WTC11 (cell line): Measurements from ENCODE around the gene MFAP1. TPM values are rescaled to one million over a fixed set of nuclear protein-coding genes. Genes with fewer than 3 reads are reported as not detected.

Experiments used
- ATAC-seq: fragments of 200-7000 bp; cut with Tn5 transposase; 2 replicates; pipeline ENCODE4 v1.10.0; 2021; ENCODE audit warnings: mild to moderate bottlenecking, moderate library complexity
- CTCF ChIA-PET: fragments of 300-600 bp; sonication (Branson Sonifier 250); formaldehyde crosslinking; loops from one replicate; lab custom pipeline; 2021; ENCODE audit warnings: antibody characterized with exemption; lab: Charles Lee
- POLR2A ChIA-PET: fragments of 350-600 bp; sonication (Branson Sonifier 250); formaldehyde crosslinking; loops from one replicate; lab custom pipeline; 2021; ENCODE audit warnings: antibody characterized with exemption; lab: Charles Lee
- DNase-seq: peaks from one replicate; pipeline ENCODE4 v3.0.0; 2021; ENCODE audit warnings: low spot score
- H3K27ac Mint-ChIP-seq: 2 replicates; pipeline ENCODE4 v1.8.0; 2021; ENCODE audit warnings: mixed read lengths
- H3K27me3 Mint-ChIP-seq: 2 replicates; pipeline ENCODE4 v1.8.0; 2021; ENCODE audit warnings: low read depth, mild to moderate bottlenecking, moderate library complexity, mixed read lengths
- H3K36me3 Mint-ChIP-seq: 2 replicates; pipeline ENCODE4 v1.8.0; 2021; ENCODE audit warnings: mixed read lengths
- H3K4me1 Mint-ChIP-seq: 2 replicates; pipeline ENCODE4 v1.8.0; 2022; ENCODE audit warnings: mixed read lengths
- H3K4me3 Mint-ChIP-seq: 2 replicates; pipeline ENCODE4 v1.8.0; 2021; ENCODE audit warnings: mild to moderate bottlenecking, moderate library complexity, mixed read lengths
- H3K9me3 Mint-ChIP-seq: 2 replicates; pipeline ENCODE4 v1.8.0; 2021; ENCODE audit warnings: mixed read lengths
- AR ChIP-seq: fragments of 250-450 bp; sonication (Bioruptor Pico); IDR thresholded peaks from 2 replicates; pipeline ENCODE4 v1.9.0; 2021; ENCODE audit warnings: mild to moderate bottlenecking
- CREM ChIP-seq: sonication (generic); formaldehyde crosslinking; IDR thresholded peaks from 2 replicates; pipeline ENCODE4 v1.8.1; 2022; ENCODE audit warnings: mild to moderate bottlenecking, missing genetic modification reagents, moderate library complexity
- ELF4 ChIP-seq: sonication (generic); formaldehyde crosslinking; IDR thresholded peaks from 2 replicates; pipeline ENCODE4 v1.8.1; 2022; ENCODE audit warnings: low read depth, mild to moderate bottlenecking, moderate library complexity, missing genetic modification reagents
- GTF2I ChIP-seq: fragments of 250-450 bp; sonication (Bioruptor Pico); conservative IDR thresholded peaks from 2 replicates; pipeline ENCODE4 v1.4.0; 2021; ENCODE audit warnings: mild to moderate bottlenecking
- HMGXB4 ChIP-seq: sonication (generic); formaldehyde crosslinking; IDR thresholded peaks from 2 replicates; pipeline ENCODE4 v1.8.1; 2023; ENCODE audit warnings: mild to moderate bottlenecking, moderate library complexity, missing genetic modification reagents
- KAT7 ChIP-seq: sonication (generic); formaldehyde crosslinking; IDR thresholded peaks from 2 replicates; pipeline ENCODE4 v1.8.1; 2023; ENCODE audit warnings: missing genetic modification reagents, mild to moderate bottlenecking, borderline replicate concordance
- NFE2L1 ChIP-seq: sonication (generic); formaldehyde crosslinking; IDR thresholded peaks from 2 replicates; pipeline ENCODE4 v1.8.1; 2023; ENCODE audit warnings: missing genetic modification reagents
- OVOL2 ChIP-seq: fragments of 250-450 bp; sonication (Bioruptor Pico); IDR thresholded peaks from 2 replicates; pipeline ENCODE4 v1.9.0; 2021; ENCODE audit warnings: mild to moderate bottlenecking, borderline replicate concordance
- PRRX2 ChIP-seq: fragments of 250-450 bp; sonication (Bioruptor Pico); IDR thresholded peaks from 2 replicates; pipeline ENCODE4 v1.8.0; 2021; ENCODE audit warnings: mild to moderate bottlenecking
- RORB ChIP-seq: fragments of 250-450 bp; sonication (Bioruptor Pico); IDR thresholded peaks from 2 replicates; pipeline ENCODE4 v1.9.0; 2021; ENCODE audit warnings: mild to moderate bottlenecking
- ZNF232 ChIP-seq: sonication (generic); formaldehyde crosslinking; IDR thresholded peaks from 2 replicates; pipeline ENCODE4 v1.8.0; 2022; ENCODE audit warnings: mild to moderate bottlenecking, missing genetic modification reagents
- ZNF512 ChIP-seq: sonication (generic); formaldehyde crosslinking; IDR thresholded peaks from 2 replicates; pipeline ENCODE4 v1.8.1; 2022; ENCODE audit warnings: missing genetic modification reagents, borderline replicate concordance
- ZNF532 ChIP-seq: fragments of 250-450 bp; sonication (Bioruptor Pico); IDR thresholded peaks from 2 replicates; pipeline ENCODE4 v1.9.0; 2021; ENCODE audit warnings: mild to moderate bottlenecking, borderline replicate concordance
- total RNA-seq: library from RNA; stranded (reverse); gene quantifications from 3 replicates; pipeline ENCODE4 v1.2.3, GENCODE V29; 2021
- TF ChIP-seq, protein P1 (sequence below): sonication (generic); formaldehyde crosslinking; conservative IDR thresholded peaks from 2 replicates; pipeline ENCODE4 v1.8.1; 2023; ENCODE audit warnings: mild to moderate bottlenecking, low read depth, missing genetic modification reagents, moderate library complexity
- TF ChIP-seq, protein P2 (sequence below): sonication (generic); formaldehyde crosslinking; IDR thresholded peaks from 2 replicates; pipeline ENCODE4 v1.8.1; 2023; ENCODE audit warnings: mild to moderate bottlenecking, missing genetic modification reagents, moderate library complexity
- TF ChIP-seq, protein P3 (sequence below): fragments of 250-450 bp; sonication (Bioruptor Pico); IDR thresholded peaks from 2 replicates; pipeline ENCODE4 v1.8.0; 2021; ENCODE audit warnings: mild to moderate bottlenecking

MFAP1 gene
- total RNA-seq, 1 experiment from 2014 or later = 32.4 TPM

DNA sequence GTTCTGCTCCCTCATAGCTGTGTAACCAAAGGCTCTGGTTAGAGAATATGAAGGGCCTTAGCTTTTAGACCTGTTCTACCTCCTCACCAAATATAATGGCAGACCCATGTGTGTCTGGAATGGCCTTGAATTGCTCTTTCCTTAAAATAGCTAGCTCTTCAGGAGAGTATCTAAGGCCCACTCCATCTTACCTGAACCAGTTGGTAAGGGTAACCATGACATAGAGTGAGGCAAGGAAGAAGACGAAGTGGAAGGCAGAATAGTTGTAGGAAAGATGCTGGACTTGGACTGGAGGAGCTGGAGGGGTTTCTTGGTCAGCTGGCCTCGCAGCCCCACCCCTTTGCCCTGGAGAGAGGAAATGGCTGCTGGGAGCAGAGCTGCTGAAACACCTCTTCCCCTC, 29.3 kb downstream of the MFAP1 start (continued):
- no peak for TF ChIP-seq AR (CRISPR knock-in tag)
- TF ChIP-seq ELF4 (CRISPR knock-in tag) = no peak
- TF ChIP-seq ZNF232 (CRISPR knock-in tag) = no peak
- TF ChIP-seq KAT7 = no peak
- TF ChIP-seq GTF2I (CRISPR knock-in tag) = no peak
- TF ChIP-seq, protein P1, sequence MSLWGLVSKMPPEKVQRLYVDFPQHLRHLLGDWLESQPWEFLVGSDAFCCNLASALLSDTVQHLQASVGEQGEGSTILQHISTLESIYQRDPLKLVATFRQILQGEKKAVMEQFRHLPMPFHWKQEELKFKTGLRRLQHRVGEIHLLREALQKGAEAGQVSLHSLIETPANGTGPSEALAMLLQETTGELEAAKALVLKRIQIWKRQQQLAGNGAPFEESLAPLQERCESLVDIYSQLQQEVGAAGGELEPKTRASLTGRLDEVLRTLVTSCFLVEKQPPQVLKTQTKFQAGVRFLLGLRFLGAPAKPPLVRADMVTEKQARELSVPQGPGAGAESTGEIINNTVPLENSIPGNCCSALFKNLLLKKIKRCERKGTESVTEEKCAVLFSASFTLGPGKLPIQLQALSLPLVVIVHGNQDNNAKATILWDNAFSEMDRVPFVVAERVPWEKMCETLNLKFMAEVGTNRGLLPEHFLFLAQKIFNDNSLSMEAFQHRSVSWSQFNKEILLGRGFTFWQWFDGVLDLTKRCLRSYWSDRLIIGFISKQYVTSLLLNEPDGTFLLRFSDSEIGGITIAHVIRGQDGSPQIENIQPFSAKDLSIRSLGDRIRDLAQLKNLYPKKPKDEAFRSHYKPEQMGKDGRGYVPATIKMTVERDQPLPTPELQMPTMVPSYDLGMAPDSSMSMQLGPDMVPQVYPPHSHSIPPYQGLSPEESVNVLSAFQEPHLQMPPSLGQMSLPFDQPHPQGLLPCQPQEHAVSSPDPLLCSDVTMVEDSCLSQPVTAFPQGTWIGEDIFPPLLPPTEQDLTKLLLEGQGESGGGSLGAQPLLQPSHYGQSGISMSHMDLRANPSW (CRISPR knock-in tag) = no peak
- no peak for TF ChIP-seq ZNF512

DNA sequence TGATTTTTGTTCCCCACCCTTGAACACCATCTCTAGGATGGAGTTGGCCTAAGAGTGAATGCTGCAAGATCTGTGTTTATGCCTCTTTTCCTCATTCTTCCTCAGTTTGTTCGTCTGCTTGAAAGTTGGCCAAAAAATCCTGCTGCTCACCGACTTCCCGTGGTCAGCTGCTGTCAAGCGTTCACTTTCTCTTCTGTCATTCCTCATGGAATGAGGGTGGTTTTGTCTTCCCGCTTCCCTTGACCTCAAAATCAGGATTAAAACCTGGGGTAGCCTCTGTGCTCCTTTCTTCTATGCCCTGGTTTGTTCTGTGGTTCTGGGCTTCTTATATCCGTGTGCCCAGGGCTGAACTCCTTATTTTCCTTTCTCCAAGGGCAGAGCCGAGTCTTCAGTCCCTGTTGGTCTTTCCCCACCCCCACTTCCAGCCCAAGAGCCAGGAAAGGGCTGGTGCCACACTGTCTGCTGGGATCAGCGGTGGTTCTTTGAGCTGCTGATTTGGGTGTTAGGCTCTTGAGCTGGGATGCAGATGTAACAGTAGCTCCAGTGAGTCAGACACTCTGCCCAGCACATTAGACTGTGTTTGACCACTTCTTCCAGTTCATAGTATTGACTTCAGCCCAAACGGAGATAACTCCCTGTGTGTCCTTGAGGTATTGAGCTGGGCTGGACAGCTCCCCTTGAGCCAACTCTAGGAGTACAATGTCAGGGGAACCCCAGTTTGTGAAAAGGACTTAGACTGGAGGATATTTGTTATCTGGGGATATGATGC, 30.0 kb downstream of the MFAP1 start:
- POLR2A ChIA-PET = interaction anchor here (0.7 to 1.5 kb wide), 3 partner anchors 18 to 30 kb away, joined by 3 to 6 read pairs (median 3); partner anchors contain the start of genes ELL3 and MFAP1
- Mint-ChIP-seq H3K4me3 (peak overlapping the region; percentile 97), H3K27ac (peak overlapping the region; percentile 78), H3K27me3 (no peaks in the 10 kb centered on the region), H3K4me1 (peaks cover 50% of the 10 kb centered on the region), H3K36me3 (peaks cover 51% of the 10 kb centered on the region), H3K9me3 (no peaks in the 10 kb centered on the region)
- DNase-seq = no peak
- CTCF ChIA-PET = interaction anchor here (11.1 kb wide), 1 partner anchor 18 kb away, joined by 75 read pairs; the partner anchor contains the start of gene ELL3
- ATAC-seq = no peak
- TF ChIP-seq NFE2L1 (CRISPR knock-in tag) (no peak), AR (CRISPR knock-in tag) (no peak), PRRX2 (CRISPR knock-in tag) (no peak), CREM (CRISPR knock-in tag) (no peak), HMGXB4 (no peak), RORB (CRISPR knock-in tag) (no peak), OVOL2 (CRISPR knock-in tag) (no peak), ZNF532 (no peak)
- TF ChIP-seq, protein P2, sequence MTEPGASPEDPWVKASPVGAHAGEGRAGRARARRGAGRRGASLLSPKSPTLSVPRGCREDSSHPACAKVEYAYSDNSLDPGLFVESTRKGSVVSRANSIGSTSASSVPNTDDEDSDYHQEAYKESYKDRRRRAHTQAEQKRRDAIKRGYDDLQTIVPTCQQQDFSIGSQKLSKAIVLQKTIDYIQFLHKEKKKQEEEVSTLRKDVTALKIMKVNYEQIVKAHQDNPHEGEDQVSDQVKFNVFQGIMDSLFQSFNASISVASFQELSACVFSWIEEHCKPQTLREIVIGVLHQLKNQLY (CRISPR knock-in tag) = no peak
- TF ChIP-seq, protein P3, sequence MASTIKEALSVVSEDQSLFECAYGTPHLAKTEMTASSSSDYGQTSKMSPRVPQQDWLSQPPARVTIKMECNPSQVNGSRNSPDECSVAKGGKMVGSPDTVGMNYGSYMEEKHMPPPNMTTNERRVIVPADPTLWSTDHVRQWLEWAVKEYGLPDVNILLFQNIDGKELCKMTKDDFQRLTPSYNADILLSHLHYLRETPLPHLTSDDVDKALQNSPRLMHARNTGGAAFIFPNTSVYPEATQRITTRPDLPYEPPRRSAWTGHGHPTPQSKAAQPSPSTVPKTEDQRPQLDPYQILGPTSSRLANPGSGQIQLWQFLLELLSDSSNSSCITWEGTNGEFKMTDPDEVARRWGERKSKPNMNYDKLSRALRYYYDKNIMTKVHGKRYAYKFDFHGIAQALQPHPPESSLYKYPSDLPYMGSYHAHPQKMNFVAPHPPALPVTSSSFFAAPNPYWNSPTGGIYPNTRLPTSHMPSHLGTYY = no peak
